ENCODE measurements around the gene RAB23. TPM values are rescaled to one million over a fixed set of nuclear protein-coding genes. Genes with fewer than 3 reads are reported as not detected.
A peak's percentile ranks its signal among the peaks of the same experiment; 100 is the strongest.

Gene RAB23
- total and polyA plus RNA-seq, 4 donors = 24.8 to 59.2 (median 51.5) TPM

DNA sequence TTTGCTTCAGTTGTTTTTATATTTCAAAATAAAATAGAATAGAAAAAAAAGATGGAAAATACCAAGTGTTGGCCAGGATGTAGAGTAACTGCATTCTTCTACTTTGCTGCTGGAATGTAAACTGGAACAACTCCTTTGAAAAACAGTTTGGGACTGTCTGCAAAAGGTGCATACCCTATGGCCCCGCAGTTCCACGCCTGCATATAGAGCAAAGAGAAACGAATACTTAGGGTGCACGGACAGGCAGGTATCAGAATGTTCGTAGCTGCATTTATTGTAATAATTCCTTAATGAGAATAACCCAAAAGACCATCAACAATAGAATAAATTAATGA lies 603 bp upstream of the RAB23 start:
- H3K36me3 ChIP-seq (ENCODE audit: control insufficient read depth in 1 of 2, insufficient read depth in 2 of 2, low read length in 1 of 2) = no peaks in the 10 kb centered on the region
- peak overlapping the region; percentile 47 to 62 for H3K27ac ChIP-seq (ENCODE audit: low read depth in 1 of 2, low read length in 2 of 2)
- no peak for ATAC-seq (ENCODE audit: low FRiP score)
- no peaks in the 10 kb centered on the region for H3K9me3 ChIP-seq (ENCODE audit: control insufficient read depth, low read length)
- 6 to 15% methylated on average over 5 of the region's 5 CpGs for WGBS, 2 donors
- H3K27me3 ChIP-seq (ENCODE audit: control insufficient read depth in 1 of 2, insufficient read depth in 2 of 2, low read length in 1 of 2) = no peaks in the 10 kb centered on the region
- peak overlapping the region; percentile 85 to 94 for H3K4me3 ChIP-seq (ENCODE audit: low read length in 2 of 2)
- no peaks in the 10 kb centered on the region for H3K4me1 ChIP-seq (ENCODE audit: control insufficient read depth in 1 of 2, insufficient read depth in 2 of 2, low read length in 2 of 2)
- intact Hi-C loops (cut with DNase I) = loop anchor here (5.0 to 10.0 kb wide), 4 partner anchors 40 to 92 kb away; partner anchors contain the start of genes BAG2 (in 1 of the 2) and PRIM2 (in 1 of the 2)
- DNase-seq = no peak

GRCh38 chr6:57221191-57221935 lies 744 bp downstream of the RAB23 start:
- intact Hi-C loops (cut with DNase I) = loop anchor here (5.0 to 10.0 kb wide), 4 partner anchors 41 to 93 kb away; partner anchors contain the start of genes BAG2 (in 1 of the 2) and PRIM2 (in 1 of the 2)
- WGBS, 2 donors = 0 to 1% methylated on average over 29 to 38 of the region's 38 CpGs

DNA sequence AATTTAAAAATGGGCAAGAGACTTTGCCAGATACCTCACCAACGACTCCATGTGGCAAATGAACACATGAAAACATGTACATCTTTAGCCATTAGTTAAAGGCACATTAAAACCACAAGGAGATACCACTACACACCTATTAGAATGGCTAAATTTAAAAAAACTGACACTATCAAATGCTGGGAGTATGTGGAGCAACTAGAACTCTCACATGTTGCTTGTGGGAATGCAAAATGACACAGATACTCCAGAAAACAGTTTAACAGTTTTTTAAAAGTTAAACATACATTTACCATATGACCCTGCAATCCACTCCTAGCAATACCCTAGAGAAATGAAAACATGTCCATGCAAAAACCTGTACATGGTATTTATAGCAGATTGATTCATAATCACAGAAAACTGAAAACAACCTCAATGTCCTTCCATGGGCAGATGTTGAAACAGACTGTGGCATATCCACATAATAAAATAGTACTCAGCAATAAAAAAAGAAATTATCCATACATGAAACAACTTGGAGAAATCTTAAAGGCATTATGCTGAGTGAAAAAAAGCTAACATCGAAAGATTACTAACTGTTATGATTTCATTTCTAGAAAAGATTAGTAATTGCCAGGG lies 1.9 kb downstream of the RAB23 start:
- Histone ChIP-seq H3K9me3 (ENCODE audit: control insufficient read depth, low read length) (no peaks in the 10 kb centered on the region), H3K4me1 (ENCODE audit: control insufficient read depth in 1 of 2, insufficient read depth in 2 of 2, low read length in 2 of 2) (peaks cover 0 to 2% of the 10 kb centered on the region in 2 donors), H3K27ac (ENCODE audit: low read depth in 1 of 2, low read length in 2 of 2) (no peak overlapping the region), H3K4me3 (ENCODE audit: low read length in 2 of 2) (peak overlapping the region in 1 of 2 donors; percentile 50), H3K36me3 (ENCODE audit: control insufficient read depth in 1 of 2, insufficient read depth in 2 of 2, low read length in 1 of 2) (no peaks in the 10 kb centered on the region), H3K27me3 (ENCODE audit: control insufficient read depth in 1 of 2, insufficient read depth in 2 of 2, low read length in 1 of 2) (no peaks in the 10 kb centered on the region)
- DNase-seq = no peak
- intact Hi-C loops (cut with DNase I) = loop anchor here (5.0 to 10.0 kb wide), 4 partner anchors 42 to 95 kb away; partner anchors contain the start of genes BAG2 (in 1 of the 2) and PRIM2 (in 1 of the 2)
- no peak for ATAC-seq (ENCODE audit: low FRiP score)
- 76 to 89% methylated on average over 2 of the region's 2 CpGs for WGBS, 2 donors

More at GRCh38 chr6:57221191-57221935, 744 bp downstream of the RAB23 start:
- Histone ChIP-seq H3K4me1 (ENCODE audit: control insufficient read depth in 1 of 2, insufficient read depth in 2 of 2, low read length in 2 of 2) (peaks cover 0 to 2% of the 10 kb centered on the region in 2 donors), H3K4me3 (ENCODE audit: low read length in 2 of 2) (peak overlapping the region; percentile 80 to 85), H3K27ac (ENCODE audit: low read depth in 1 of 2, low read length in 2 of 2) (peak overlapping the region; percentile 58 to 93), H3K36me3 (ENCODE audit: control insufficient read depth in 1 of 2, insufficient read depth in 2 of 2, low read length in 1 of 2) (no peaks in the 10 kb centered on the region), H3K9me3 (ENCODE audit: control insufficient read depth, low read length) (no peaks in the 10 kb centered on the region), H3K27me3 (ENCODE audit: control insufficient read depth in 1 of 2, insufficient read depth in 2 of 2, low read length in 1 of 2) (no peaks in the 10 kb centered on the region)
- ATAC-seq (ENCODE audit: low FRiP score) (peak; percentile 88), DNase-seq (peak; percentile 80 to 90)

- H3K9me3 ChIP-seq (ENCODE audit: control insufficient read depth, low read length) = no peaks in the 10 kb centered on the region
- no peak overlapping the region for H3K27ac ChIP-seq (ENCODE audit: low read depth in 1 of 2, low read length in 2 of 2)
- no peak overlapping the region for H3K4me3 ChIP-seq (ENCODE audit: low read length in 2 of 2)
- no peak for DNase-seq
- no peaks in the 10 kb centered on the region for H3K27me3 ChIP-seq (ENCODE audit: control insufficient read depth in 1 of 2, insufficient read depth in 2 of 2, low read length in 1 of 2)
- H3K36me3 ChIP-seq (ENCODE audit: control insufficient read depth in 1 of 2, insufficient read depth in 2 of 2, low read length in 1 of 2) = no peaks in the 10 kb centered on the region
- peaks cover 0 to 2% of the 10 kb centered on the region in 2 donors for H3K4me1 ChIP-seq (ENCODE audit: control insufficient read depth in 1 of 2, insufficient read depth in 2 of 2, low read length in 2 of 2)
- intact Hi-C loops (cut with DNase I) = no loop called here
- WGBS, 2 donors = 96% methylated on average over 11 of the region's 11 CpGs
- ATAC-seq (ENCODE audit: low FRiP score) = no peak
Observed at GRCh38 chr6:57217270-57217669, 4.8 kb downstream of the RAB23 start.

GRCh38 chr6:57216235-57217101 lies 5.6 kb downstream of the RAB23 start:
- Histone ChIP-seq H3K36me3 (ENCODE audit: control insufficient read depth in 1 of 2, insufficient read depth in 2 of 2, low read length in 1 of 2) (no peaks in the 10 kb centered on the region), H3K27ac (ENCODE audit: low read depth in 1 of 2, low read length in 2 of 2) (no peak overlapping the region), H3K4me1 (ENCODE audit: control insufficient read depth in 1 of 2, insufficient read depth in 2 of 2, low read length in 2 of 2) (peaks cover 0 to 2% of the 10 kb centered on the region in 2 donors), H3K4me3 (ENCODE audit: low read length in 2 of 2) (no peak overlapping the region), H3K9me3 (ENCODE audit: control insufficient read depth, low read length) (no peaks in the 10 kb centered on the region), H3K27me3 (ENCODE audit: control insufficient read depth in 1 of 2, insufficient read depth in 2 of 2, low read length in 1 of 2) (no peaks in the 10 kb centered on the region)
- intact Hi-C loops (cut with DNase I) = no loop called here
- ATAC-seq (ENCODE audit: low FRiP score) (no peak), DNase-seq (no peak)
- 58% methylated on average over 7 of the region's 7 CpGs for WGBS, 2 donors

GRCh38 chr6:57215260-57215659 lies 6.8 kb downstream of the RAB23 start:
- H3K27ac ChIP-seq (ENCODE audit: low read depth in 1 of 2, low read length in 2 of 2) = no peak overlapping the region
- no peak overlapping the region for H3K4me3 ChIP-seq (ENCODE audit: low read length in 2 of 2)
- whole genome bisulfite sequencing, 2 donors = 80 to 88% methylated on average over 1 of the region's 1 CpG
- peaks cover 0 to 2% of the 10 kb centered on the region in 2 donors for H3K4me1 ChIP-seq (ENCODE audit: control insufficient read depth in 1 of 2, insufficient read depth in 2 of 2, low read length in 2 of 2)
- ATAC-seq (ENCODE audit: low FRiP score) (no peak), DNase-seq (no peak)
- no peaks in the 10 kb centered on the region for H3K9me3 ChIP-seq (ENCODE audit: control insufficient read depth, low read length)
- no peaks in the 10 kb centered on the region for H3K27me3 ChIP-seq (ENCODE audit: control insufficient read depth in 1 of 2, insufficient read depth in 2 of 2, low read length in 1 of 2)
- no peaks in the 10 kb centered on the region for H3K36me3 ChIP-seq (ENCODE audit: control insufficient read depth in 1 of 2, insufficient read depth in 2 of 2, low read length in 1 of 2)
- intact Hi-C loops (cut with DNase I) = no loop called here

GRCh38 chr6:57210060-57210459 lies 12.0 kb downstream of the RAB23 start:
- intact Hi-C loops (cut with DNase I) = no loop called here
- Histone ChIP-seq H3K27me3 (ENCODE audit: control insufficient read depth in 1 of 2, insufficient read depth in 2 of 2, low read length in 1 of 2) (no peaks in the 10 kb centered on the region), H3K4me3 (ENCODE audit: low read length in 2 of 2) (no peak overlapping the region), H3K27ac (ENCODE audit: low read depth in 1 of 2, low read length in 2 of 2) (no peak overlapping the region), H3K9me3 (ENCODE audit: control insufficient read depth, low read length) (no peaks in the 10 kb centered on the region), H3K36me3 (ENCODE audit: control insufficient read depth in 1 of 2, insufficient read depth in 2 of 2, low read length in 1 of 2) (no peaks in the 10 kb centered on the region), H3K4me1 (ENCODE audit: control insufficient read depth in 1 of 2, insufficient read depth in 2 of 2, low read length in 2 of 2) (peaks cover 0 to 5% of the 10 kb centered on the region in 2 donors)
- ATAC-seq (ENCODE audit: low FRiP score) (no peak), DNase-seq (no peak)
- 93 to 95% methylated on average over 5 of the region's 5 CpGs for WGBS, 2 donors

- Histone ChIP-seq H3K27ac (ENCODE audit: low read depth in 1 of 2, low read length in 2 of 2) (no peak overlapping the region), H3K27me3 (ENCODE audit: control insufficient read depth in 1 of 2, insufficient read depth in 2 of 2, low read length in 1 of 2) (no peaks in the 10 kb centered on the region), H3K4me1 (ENCODE audit: control insufficient read depth in 1 of 2, insufficient read depth in 2 of 2, low read length in 2 of 2) (peaks cover 0 to 5% of the 10 kb centered on the region in 2 donors), H3K4me3 (ENCODE audit: low read length in 2 of 2) (no peak overlapping the region), H3K9me3 (ENCODE audit: control insufficient read depth, low read length) (no peaks in the 10 kb centered on the region), H3K36me3 (ENCODE audit: control insufficient read depth in 1 of 2, insufficient read depth in 2 of 2, low read length in 1 of 2) (no peaks in the 10 kb centered on the region)
- DNase-seq (no peak), ATAC-seq (ENCODE audit: low FRiP score) (no peak)
- intact Hi-C loops (cut with DNase I) = no loop called here
Observed at GRCh38 chr6:57209030-57209429, 13.1 kb downstream of the RAB23 start.

Data from aorta (tissue), 5 donors.